ENCODE data around the gene ITGA6.
"Not testable (repeated sequence)": the region's sequence is repeated elsewhere in the genome, so short reads cannot be mapped to it uniquely, and the experiment has no call there.

Gene ITGA6

DNA sequence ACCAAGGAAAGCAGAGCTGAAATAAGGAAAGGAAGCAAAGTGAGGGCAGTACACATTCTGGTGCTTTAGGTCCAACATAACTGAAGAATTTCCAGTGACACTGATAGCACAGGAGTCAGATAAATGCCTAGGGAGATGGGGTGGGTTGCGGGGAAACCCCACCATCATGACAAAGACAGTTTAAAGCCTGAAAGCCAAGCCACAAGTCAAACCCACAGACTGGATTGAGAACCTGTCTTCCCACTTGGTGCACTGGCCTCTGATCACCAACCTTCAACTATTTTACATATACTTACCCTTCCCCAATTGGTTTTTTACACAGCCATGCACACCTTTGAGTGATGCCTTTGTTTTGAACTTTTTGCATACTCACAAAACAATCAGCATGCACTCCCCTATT, 106.3 kb downstream of the ITGA6 start:
- no peak for DNase-seq

DNA sequence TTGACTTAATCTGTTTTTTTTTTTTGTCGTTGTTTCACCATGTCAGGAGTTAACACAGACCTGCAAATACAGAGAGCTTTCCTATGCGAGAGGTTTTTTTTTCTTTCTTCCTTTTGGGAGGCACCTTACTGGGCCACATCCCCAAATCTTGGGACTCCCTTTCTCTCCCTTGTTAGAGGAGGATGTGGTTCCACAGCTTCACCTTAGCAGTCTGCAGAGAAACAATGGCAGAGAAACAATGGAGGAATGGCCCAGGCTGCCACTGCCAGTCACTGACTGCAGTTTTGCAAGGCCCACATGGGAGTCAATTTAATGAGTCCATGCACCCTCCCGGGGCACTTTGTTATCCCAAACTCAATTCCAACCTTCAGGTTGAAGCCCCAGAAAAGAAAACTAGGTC, 107.7 kb downstream of the ITGA6 start:
- DNase-seq, result no peak

DNA sequence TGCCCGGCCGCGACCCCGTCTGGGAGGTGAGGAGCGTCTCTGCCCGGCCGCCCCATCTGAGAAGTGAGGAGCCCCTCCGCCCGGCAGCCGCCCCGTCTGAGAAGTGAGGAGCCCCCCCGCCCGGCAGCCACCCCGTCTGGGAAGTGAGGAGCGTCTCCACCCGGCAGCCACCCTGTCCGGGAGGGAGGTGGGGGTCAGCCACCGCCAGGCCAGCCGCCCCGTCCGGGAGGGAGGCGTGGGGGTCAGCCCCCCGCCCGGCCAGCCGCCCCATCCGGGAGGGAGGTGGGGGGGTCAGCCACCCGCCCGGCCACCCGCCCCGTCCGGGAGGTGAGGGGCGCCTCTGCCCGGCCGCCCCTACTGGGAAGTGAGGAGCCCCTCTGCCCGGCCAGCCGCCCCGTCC, 110.5 kb downstream of the ITGA6 start:
- not testable (repeated sequence) for DNase-seq

DNA sequence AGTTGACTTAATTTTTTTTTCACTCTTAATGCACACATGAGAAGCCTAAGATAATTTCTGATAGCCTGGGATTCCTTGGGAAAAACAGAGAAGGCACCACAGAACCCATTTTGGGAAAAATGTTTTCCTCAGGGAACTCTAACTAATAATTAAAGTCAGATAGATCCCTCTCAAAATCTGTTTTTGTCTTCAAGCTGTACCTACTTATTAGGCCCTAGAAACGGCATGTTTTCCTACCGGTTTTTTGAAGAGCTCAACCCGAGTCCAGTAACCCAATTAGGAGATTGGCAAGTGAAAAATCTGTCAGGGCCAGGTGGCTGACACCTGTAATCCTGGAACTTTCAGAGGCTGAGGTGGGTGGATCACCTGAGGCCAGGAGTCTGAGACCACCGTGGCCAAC, 112.4 kb downstream of the ITGA6 start:
- DNase-seq, result no peak

DNA sequence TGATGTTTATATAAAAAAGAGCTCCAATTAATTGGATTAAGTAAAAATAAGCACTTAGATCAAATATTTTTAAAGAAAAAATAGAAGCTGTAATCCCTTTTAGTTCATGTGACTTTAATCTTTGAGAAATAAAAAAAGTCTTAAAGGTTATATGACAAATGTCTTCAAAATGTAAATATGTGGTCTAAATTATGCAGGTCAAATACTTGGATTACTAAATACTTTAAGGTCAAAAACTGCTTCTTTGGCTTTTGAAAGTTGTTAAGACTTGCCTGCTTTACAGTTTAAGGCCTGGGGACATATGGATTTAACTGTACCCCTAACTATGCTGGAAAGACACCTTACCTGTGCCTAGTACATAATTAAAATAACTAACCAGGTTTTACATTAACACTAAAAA, 113.0 kb downstream of the ITGA6 start:
- no peak for DNase-seq

DNA sequence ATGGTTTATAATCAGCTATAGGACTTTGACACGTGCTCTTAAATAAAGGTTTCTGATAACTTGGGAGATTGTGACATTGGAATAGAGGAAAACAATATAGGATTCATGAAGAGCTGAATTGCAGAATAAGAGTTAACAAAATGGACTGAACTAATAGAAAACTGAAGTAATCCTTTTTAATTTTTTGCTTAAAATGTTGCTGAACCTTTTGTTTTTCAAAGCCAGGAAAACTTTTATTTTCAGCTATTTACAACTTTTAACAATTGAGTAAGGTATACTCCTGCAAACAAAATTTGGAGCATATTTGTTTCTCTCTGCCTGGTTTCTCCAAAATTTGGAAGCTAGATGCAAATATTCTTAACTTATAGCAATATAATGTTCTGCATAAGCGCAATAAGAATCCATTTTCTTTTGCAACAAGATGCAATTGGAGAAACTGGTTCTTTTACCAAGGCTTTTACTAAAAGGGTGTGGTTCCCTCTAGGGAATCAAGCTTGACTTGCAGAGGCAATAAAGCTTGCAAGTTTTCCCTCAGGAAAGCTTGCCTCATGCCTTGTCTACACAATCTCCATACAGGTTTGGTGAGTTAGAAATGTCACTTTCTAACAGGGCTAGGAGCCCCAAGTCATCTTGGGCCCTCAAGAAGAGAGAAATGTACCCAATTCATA, 118.2 kb downstream of the ITGA6 start:
- DNase-seq, result no peak

DNA sequence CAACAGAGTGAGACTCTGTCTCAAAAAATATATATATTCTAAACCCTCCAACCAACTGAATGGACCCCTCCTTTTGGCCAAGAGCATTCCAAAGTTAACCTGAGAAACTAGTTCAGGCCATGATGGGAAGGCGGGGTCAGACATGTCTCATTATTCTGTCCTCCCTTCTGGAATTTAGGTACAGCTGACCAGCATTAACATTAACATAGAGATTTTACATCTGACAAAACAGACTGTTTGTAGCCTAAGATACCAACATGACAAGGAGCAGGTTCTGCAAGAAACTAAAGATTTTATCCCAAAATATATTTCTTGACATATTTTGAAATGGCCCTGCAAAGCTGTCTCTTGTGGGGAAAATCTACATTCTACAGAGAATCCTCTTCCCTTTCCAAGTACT, 121.7 kb downstream of the ITGA6 start:
- no peak for DNase-seq

DNA sequence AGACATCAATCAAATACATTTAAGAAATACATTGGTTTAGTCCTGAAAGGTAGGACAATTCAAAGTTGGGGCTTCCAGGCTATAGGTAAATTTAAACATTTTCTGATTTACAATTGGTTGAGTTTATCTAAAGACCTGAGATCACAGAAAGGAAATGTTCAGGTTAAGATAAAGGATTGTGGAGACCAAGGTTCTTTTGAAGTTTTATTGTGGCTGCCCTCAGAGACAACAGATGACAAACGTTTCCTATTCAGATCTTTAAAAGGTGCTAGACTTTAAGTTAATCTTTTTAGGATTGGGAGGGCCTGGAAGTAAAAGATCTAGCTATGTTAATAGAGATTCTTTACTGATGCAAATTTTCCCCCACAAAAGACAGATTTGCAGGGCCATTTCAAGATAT, 122.4 kb downstream of the ITGA6 start:
- DNase-seq, result not testable (repeated sequence)

DNA sequence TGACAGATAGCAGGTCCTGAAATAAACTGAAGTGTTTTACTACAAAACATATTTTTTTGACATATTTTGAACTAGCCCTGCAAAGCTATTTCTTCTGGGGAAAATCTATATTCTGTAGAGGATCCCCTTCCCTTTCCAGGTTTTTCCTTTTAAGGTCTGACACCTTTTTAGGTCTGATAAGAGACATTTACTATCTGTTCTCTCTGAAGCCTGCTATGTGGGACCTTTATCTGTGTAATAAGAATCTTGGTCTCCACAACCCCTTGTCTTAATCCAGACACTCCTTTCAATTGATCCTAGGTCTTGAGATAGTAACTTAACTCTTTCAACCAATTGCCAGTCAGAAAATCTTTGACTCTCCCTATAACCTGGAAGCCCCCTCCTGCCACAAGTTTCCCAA, 123.0 kb downstream of the ITGA6 start:
- no peak for DNase-seq

DNA sequence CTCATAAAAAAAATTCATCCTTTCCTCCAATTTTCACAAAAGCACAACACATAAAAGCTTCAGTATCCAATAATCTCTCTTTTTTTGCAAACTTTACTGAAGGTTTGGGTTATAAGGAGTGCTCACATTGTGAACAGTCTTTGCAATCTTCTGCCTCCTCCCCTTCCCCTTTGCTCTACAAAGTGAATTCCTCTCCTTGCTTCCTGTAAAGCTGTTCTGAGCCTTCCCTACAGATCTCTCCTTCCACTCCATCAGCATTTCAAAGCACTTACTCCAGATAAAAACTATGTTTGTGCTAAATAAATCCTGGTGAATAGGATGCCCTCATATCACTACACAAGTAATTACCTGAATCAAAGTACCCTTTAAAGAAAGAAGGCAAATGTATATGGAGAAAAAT, 123.9 kb downstream of the ITGA6 start:
- DNase-seq, result no peak

DNA sequence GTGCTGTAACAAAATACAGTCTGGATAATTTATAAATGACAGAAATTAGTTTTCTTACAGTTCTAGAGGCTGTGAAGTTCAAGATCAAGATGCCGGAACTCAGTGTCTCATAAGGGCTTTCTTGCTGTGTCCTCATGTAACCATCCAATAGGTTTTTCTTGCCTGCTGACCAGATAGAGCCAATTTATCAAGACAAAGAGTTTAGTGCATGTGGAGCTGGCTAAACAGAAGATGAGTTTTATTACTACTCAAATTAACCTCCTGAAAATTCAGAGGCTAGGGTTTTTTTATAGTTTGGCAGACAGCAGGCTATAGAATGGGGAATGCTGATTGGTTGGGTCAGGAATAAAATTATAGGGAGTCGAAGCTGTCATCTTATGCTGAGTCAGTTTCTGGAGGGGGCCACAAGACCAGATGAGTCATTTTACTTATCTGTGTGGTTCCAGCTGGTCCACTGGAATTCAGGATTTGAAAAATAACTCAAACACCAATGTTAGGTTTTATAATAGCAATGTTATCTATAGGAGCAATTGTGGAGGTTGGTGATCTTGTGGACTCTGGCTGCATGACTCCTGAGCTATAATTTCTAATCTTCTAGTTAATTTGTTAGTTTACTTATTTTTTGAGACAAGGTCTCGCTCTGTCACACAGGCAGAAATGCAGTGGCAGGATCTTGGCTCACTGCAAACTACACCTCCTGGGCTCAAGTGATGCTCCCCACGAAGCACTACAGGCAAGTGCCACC, 125.3 kb downstream of the ITGA6 start:
- no peak for DNase-seq

DNA sequence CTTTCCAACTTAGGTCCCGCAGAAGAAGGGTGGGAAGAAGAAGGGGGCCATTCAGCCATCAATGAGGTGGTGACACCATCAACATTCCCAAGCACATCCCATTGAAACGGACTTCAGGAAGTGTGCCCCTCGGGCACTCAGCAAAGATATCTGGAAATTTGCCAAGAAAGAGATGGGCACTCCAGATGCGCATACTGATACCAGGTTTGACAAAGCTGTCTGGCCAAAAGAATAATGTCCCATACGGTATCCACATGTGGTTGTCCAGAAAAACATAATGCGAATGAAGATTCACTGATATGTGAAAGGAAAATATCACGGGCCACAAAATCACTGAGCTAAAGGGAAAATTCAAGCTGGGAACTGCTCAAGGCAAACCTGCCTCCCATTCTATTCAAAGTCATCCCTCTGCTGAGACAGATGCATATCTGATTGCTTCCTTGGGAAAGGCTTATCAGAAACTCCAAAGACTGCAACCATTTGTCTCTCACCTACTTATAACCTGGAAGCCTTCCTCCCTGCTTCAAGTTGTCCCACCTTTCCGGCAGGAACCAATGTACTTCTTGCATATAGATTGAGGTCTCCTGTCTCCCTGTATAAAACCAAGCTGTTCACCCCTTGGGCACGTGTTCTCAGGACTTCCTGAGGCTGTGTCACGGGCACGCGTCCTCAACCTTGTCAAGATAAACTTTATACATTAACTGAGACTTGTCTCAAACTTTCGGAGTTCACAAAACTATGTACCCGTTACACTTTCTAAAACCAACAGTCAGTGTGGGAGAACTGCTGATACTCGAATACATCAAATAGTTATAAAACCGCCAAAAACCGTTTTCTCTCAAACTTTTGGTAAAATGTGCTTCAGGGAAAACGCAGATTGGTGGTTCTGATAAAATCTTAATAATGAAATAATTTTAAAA, 127.2 kb downstream of the ITGA6 start:
- no peak for DNase-seq

DNA sequence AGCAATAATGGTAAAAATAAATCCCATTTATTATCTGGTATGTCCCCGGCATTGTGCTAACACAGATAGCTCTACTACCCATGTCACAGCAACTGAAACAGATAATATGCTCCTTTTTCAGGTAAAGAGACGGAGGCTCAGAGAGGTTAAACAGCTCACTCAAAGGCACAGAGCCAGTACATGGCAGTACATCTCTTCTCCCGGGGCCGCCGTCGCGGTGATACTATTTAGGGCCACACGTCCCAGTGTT, 127.8 kb downstream of the ITGA6 start:
- no peak for DNase-seq

Data from NCI-H748 treated with DMSO at 0.1 percent for 48 hours (cell line).